SK-N-SH treated with all-trans-retinoic acid at 6 μM for 48 hours (cell line): ENCODE measurements around the gene NTM.

Experiments
- ATAC-seq: fragments of 200-7000 bp; cut with Tn5 transposase; 3 replicates; pipeline ENCODE4 v1.9.1; 2020; ENCODE audit warnings: mild to moderate bottlenecking, moderate library complexity
- ARNTL ChIP-seq: fragments of 450-650 bp; formaldehyde crosslinking; IDR thresholded peaks from 2 replicates; pipeline ENCODE4 v1.5.0; 2020; ENCODE audit warnings: low read depth, mild to moderate bottlenecking, moderate library complexity, borderline replicate concordance
- BACH2 ChIP-seq: fragments of 250-450 bp; sonication (Bioruptor Pico); IDR thresholded peaks from 2 replicates; pipeline ENCODE4 v1.9.0; 2021; ENCODE audit warnings: mild to moderate bottlenecking, borderline replicate concordance
- ESRRG ChIP-seq: fragments of 250-450 bp; sonication (Bioruptor Pico); IDR thresholded peaks from 2 replicates; pipeline ENCODE4 v1.6.1; 2021; ENCODE audit warnings: mild to moderate bottlenecking
- GLIS3 ChIP-seq: fragments of 250-450 bp; sonication (Bioruptor Pico); IDR thresholded peaks from 2 replicates; pipeline ENCODE4 v1.5.0; 2020; ENCODE audit warnings: mild to moderate bottlenecking, moderate library complexity
- ISL1 ChIP-seq: fragments of 250-450 bp; sonication (Bioruptor Pico); IDR thresholded peaks from 2 replicates; pipeline ENCODE4 v2.1.2; 2022; ENCODE audit warnings: mild to moderate bottlenecking, moderate library complexity
- OSR1 ChIP-seq: fragments of 250-450 bp; sonication (Bioruptor Pico); IDR thresholded peaks from 2 replicates; pipeline ENCODE4 v1.8.0; 2022; ENCODE audit warnings: moderate library complexity, mild to moderate bottlenecking, inconsistent platforms
- PPARA ChIP-seq: fragments of 250-450 bp; sonication (Bioruptor Pico); IDR thresholded peaks from 2 replicates; pipeline ENCODE4 v1.5.0; 2020; ENCODE audit warnings: mild to moderate bottlenecking, borderline replicate concordance
- SNAI2 ChIP-seq: fragments of 250-450 bp; sonication (Bioruptor Pico); IDR thresholded peaks from 2 replicates; pipeline ENCODE4 v1.5.0; 2020; ENCODE audit warnings: mild to moderate bottlenecking, moderate library complexity
- TCF4 ChIP-seq: fragments of 250-450 bp; sonication (Bioruptor Pico); IDR thresholded peaks from 2 replicates; pipeline ENCODE4 v1.8.0; 2021; ENCODE audit warnings: mild to moderate bottlenecking, moderate library complexity, borderline replicate concordance
- TOX ChIP-seq: fragments of 250-450 bp; sonication (Bioruptor Pico); IDR thresholded peaks from 2 replicates; pipeline ENCODE4 v1.8.0; 2021; ENCODE audit warnings: mild to moderate bottlenecking, moderate library complexity, borderline replicate concordance
- ZC3H10 ChIP-seq: fragments of 250-450 bp; sonication (Bioruptor Pico); IDR thresholded peaks from 2 replicates; pipeline ENCODE4 v1.5.1; 2021; ENCODE audit warnings: mild to moderate bottlenecking, moderate library complexity
- ZFP3 ChIP-seq: fragments of 250-450 bp; sonication (Bioruptor Pico); IDR thresholded peaks from 2 replicates; pipeline ENCODE4 v1.5.0; 2020; ENCODE audit warnings: mild to moderate bottlenecking, moderate library complexity
- ZNF565 ChIP-seq: fragments of 450-650 bp; formaldehyde crosslinking; conservative IDR thresholded peaks from 2 replicates; pipeline ENCODE4 v1.5.0; 2020; ENCODE audit warnings: low read depth, mild to moderate bottlenecking, moderate library complexity
- ZNF70 ChIP-seq: fragments of 450-650 bp; formaldehyde crosslinking; IDR thresholded peaks from 2 replicates; pipeline ENCODE4 v1.5.0; 2020; ENCODE audit warnings: mild to moderate bottlenecking, moderate library complexity
- ZNF8 ChIP-seq: fragments of 450-650 bp; formaldehyde crosslinking; IDR thresholded peaks from 2 replicates; pipeline ENCODE4 v1.5.0; 2020; ENCODE audit warnings: mild to moderate bottlenecking, moderate library complexity
- TF ChIP-seq, protein P1 (sequence below): fragments of 250-450 bp; sonication (Bioruptor Pico); IDR thresholded peaks from 2 replicates; pipeline ENCODE4 v1.5.1; 2020; ENCODE audit warnings: low read depth, mild to moderate bottlenecking, moderate library complexity
- TF ChIP-seq, protein P2 (sequence below): fragments of 250-450 bp; sonication (Bioruptor Pico); IDR thresholded peaks from 2 replicates; pipeline ENCODE4 v1.5.1; 2021; ENCODE audit warnings: mild to moderate bottlenecking, moderate library complexity
- TF ChIP-seq, protein P3 (sequence below): fragments of 250-450 bp; sonication (Bioruptor Pico); IDR thresholded peaks from 2 replicates; pipeline ENCODE4 v1.8.0; 2021; ENCODE audit warnings: low read depth, mild to moderate bottlenecking, moderate library complexity, borderline replicate concordance
- TF ChIP-seq, protein P4 (sequence below): fragments of 250-450 bp; sonication (Bioruptor Pico); IDR thresholded peaks from 2 replicates; pipeline ENCODE4 v1.8.0; 2020; ENCODE audit warnings: mild to moderate bottlenecking, moderate library complexity, borderline replicate concordance
- TF ChIP-seq, protein P5 (sequence below): fragments of 250-450 bp; sonication (Bioruptor Pico); IDR thresholded peaks from 2 replicates; pipeline ENCODE4 v1.5.0; 2020; ENCODE audit warnings: mild to moderate bottlenecking, moderate library complexity

NTM gene

DNA sequence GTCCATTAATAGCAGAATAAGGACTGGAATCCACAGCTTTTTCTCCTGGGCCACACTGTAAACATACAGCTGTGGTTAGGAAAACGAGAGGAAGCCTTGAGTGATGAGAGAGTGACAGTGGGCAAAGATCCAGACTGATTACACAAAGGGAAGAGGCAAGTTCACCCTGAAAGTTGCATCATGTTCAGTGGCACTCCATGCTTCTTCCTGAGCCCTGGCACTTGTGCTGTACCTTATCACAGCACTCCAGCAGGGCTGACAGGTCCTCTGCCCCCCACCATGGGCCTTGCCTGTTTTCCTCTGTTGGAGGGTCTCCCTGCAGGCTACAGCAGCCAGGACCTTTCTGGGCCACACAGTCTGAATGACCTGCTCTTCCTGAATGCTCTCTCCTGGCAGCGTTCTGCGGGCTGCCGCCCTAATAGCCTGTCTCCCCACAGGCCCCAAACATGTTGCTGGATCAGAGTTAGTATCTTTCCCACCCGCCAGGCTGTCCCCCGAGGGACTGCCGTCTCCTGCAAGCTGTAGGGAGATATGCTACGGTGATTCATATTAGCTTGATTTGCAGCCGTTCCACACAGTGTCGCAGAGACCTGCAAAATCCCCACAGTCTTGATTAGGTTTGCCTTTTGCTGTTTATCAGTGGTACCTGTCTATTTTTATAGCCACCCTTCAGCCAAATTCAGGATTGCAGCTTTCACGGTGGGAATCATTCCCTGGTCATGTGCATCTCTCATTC, 60.2 kb downstream of the NTM start:
- ATAC-seq = no peak
- TF ChIP-seq PPARA (CRISPR knock-in tag) = no peak
- TF ChIP-seq ZFP3 (CRISPR knock-in tag) = no peak
- TF ChIP-seq, protein P1, sequence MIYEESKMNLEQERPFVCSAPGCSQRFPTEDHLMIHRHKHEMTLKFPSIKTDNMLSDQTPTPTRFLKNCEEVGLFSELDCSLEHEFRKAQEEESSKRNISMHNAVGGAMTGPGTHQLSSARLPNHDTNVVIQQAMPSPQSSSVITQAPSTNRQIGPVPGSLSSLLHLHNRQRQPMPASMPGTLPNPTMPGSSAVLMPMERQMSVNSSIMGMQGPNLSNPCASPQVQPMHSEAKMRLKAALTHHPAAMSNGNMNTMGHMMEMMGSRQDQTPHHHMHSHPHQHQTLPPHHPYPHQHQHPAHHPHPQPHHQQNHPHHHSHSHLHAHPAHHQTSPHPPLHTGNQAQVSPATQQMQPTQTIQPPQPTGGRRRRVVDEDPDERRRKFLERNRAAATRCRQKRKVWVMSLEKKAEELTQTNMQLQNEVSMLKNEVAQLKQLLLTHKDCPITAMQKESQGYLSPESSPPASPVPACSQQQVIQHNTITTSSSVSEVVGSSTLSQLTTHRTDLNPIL (CRISPR knock-in tag) = no peak
- TF ChIP-seq, protein P2, sequence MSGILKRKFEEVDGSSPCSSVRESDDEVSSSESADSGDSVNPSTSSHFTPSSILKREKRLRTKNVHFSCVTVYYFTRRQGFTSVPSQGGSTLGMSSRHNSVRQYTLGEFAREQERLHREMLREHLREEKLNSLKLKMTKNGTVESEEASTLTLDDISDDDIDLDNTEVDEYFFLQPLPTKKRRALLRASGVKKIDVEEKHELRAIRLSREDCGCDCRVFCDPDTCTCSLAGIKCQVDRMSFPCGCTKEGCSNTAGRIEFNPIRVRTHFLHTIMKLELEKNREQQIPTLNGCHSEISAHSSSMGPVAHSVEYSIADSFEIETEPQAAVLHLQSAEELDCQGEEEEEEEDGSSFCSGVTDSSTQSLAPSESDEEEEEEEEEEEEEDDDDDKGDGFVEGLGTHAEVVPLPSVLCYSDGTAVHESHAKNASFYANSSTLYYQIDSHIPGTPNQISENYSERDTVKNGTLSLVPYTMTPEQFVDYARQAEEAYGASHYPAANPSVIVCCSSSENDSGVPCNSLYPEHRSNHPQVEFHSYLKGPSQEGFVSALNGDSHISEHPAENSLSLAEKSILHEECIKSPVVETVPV = no peak
- no peak for TF ChIP-seq ZC3H10
- no peak for TF ChIP-seq ESRRG (CRISPR knock-in tag)
- TF ChIP-seq TCF4 (CRISPR knock-in tag) = no peak
- no peak for TF ChIP-seq SNAI2
- TF ChIP-seq, protein P3, sequence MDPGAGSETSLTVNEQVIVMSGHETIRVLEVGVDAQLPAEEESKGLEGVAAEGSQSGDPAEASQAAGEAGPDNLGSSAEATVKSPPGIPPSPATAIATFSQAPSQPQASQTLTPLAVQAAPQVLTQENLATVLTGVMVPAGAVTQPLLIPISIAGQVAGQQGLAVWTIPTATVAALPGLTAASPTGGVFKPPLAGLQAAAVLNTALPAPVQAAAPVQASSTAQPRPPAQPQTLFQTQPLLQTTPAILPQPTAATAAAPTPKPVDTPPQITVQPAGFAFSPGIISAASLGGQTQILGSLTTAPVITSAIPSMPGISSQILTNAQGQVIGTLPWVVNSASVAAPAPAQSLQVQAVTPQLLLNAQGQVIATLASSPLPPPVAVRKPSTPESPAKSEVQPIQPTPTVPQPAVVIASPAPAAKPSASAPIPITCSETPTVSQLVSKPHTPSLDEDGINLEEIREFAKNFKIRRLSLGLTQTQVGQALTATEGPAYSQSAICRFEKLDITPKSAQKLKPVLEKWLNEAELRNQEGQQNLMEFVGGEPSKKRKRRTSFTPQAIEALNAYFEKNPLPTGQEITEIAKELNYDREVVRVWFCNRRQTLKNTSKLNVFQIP (CRISPR knock-in tag) = no peak
- TF ChIP-seq GLIS3 (CRISPR knock-in tag) = no peak
- no peak for TF ChIP-seq BACH2 (CRISPR knock-in tag)
- TF ChIP-seq OSR1 (CRISPR knock-in tag) = no peak
- TF ChIP-seq ZNF565 = no peak
- TF ChIP-seq ZNF8 (CRISPR knock-in tag) = no peak
- TF ChIP-seq, protein P4, sequence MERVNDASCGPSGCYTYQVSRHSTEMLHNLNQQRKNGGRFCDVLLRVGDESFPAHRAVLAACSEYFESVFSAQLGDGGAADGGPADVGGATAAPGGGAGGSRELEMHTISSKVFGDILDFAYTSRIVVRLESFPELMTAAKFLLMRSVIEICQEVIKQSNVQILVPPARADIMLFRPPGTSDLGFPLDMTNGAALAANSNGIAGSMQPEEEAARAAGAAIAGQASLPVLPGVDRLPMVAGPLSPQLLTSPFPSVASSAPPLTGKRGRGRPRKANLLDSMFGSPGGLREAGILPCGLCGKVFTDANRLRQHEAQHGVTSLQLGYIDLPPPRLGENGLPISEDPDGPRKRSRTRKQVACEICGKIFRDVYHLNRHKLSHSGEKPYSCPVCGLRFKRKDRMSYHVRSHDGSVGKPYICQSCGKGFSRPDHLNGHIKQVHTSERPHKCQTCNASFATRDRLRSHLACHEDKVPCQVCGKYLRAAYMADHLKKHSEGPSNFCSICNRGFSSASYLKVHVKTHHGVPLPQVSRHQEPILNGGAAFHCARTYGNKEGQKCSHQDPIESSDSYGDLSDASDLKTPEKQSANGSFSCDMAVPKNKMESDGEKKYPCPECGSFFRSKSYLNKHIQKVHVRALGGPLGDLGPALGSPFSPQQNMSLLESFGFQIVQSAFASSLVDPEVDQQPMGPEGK = no peak

DNA sequence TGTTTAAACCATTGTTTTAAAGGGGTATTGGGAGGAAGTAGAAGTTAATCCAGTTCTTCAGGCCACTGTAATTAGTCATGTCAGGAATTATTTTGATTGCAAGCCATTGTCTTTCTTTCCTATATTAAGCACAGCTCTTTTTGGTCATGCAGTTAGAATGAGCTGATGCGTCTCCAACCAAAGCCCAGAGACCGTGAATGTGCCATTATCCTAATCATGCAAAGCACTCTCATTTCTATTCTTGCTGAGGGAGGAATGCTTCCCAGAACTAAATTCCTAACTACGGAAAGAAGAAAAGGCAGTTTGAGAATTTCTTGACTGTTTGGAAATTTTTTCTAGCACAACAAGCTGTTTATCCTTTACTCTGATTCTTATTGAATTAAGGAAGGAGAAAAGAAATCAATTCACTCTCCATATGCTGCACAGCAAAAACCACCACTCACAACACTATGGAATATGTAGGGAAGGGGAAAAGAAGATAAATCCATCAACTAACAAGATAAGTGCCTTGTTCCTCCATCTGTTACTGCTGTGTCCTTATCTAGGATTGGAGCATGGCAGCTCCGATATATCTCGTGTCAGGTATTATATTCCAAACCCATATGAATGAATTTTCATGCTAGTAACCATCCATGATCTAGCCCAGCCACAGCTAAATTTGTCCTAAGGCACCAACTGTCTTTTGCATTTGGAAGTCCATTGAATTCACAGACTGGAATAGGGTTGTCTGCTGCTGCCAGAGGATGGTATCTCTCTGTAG, 70.8 kb downstream of the NTM start:
- ATAC-seq = no peak
- TF ChIP-seq TCF4 (CRISPR knock-in tag) = no peak
- TF ChIP-seq, protein P2 = no peak
- no peak for TF ChIP-seq GLIS3 (CRISPR knock-in tag)
- TF ChIP-seq OSR1 (CRISPR knock-in tag) = no peak
- TF ChIP-seq SNAI2 = no peak
- no peak for TF ChIP-seq ZNF70
- TF ChIP-seq BACH2 (CRISPR knock-in tag) = no peak
- TF ChIP-seq, protein P4 = no peak
- TF ChIP-seq, protein P5, sequence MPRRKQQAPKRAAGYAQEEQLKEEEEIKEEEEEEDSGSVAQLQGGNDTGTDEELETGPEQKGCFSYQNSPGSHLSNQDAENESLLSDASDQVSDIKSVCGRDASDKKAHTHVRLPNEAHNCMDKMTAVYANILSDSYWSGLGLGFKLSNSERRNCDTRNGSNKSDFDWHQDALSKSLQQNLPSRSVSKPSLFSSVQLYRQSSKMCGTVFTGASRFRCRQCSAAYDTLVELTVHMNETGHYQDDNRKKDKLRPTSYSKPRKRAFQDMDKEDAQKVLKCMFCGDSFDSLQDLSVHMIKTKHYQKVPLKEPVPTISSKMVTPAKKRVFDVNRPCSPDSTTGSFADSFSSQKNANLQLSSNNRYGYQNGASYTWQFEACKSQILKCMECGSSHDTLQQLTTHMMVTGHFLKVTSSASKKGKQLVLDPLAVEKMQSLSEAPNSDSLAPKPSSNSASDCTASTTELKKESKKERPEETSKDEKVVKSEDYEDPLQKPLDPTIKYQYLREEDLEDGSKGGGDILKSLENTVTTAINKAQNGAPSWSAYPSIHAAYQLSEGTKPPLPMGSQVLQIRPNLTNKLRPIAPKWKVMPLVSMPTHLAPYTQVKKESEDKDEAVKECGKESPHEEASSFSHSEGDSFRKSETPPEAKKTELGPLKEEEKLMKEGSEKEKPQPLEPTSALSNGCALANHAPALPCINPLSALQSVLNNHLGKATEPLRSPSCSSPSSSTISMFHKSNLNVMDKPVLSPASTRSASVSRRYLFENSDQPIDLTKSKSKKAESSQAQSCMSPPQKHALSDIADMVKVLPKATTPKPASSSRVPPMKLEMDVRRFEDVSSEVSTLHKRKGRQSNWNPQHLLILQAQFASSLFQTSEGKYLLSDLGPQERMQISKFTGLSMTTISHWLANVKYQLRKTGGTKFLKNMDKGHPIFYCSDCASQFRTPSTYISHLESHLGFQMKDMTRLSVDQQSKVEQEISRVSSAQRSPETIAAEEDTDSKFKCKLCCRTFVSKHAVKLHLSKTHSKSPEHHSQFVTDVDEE (CRISPR knock-in tag) = no peak
- no peak for TF ChIP-seq TOX (CRISPR knock-in tag)
- no peak for TF ChIP-seq PPARA (CRISPR knock-in tag)
- no peak for TF ChIP-seq ZNF565
- TF ChIP-seq, protein P3 (CRISPR knock-in tag) = no peak
- no peak for TF ChIP-seq ISL1 (CRISPR knock-in tag)
- TF ChIP-seq, protein P1 (CRISPR knock-in tag) = no peak
- no peak for TF ChIP-seq ARNTL
